GM12892 (cell line): ENCODE measurements around the gene DAB2.

Experiments used
- DNase-seq: peaks from one replicate; pipeline ENCODE4 v3.0.0; 2011; ENCODE audit not compliant: insufficient read length
- FAIRE-seq: peaks from 2 replicates; lab custom pipeline; 2011; peaks lifted over from hg19 to GRCh38; lab: Jason Lieb, UNC
- POLR2A ChIP-seq: IDR thresholded peaks from 2 replicates; pipeline ENCODE4 v1.6.1; 2011; ENCODE audit warnings: low read depth, low read length, control low read depth
- POLR2AphosphoS5 ChIP-seq: IDR thresholded peaks from 2 replicates; pipeline ENCODE4 v1.6.1; 2011; ENCODE audit warnings: low read depth, low read length, control low read depth
- TAF1 ChIP-seq: IDR thresholded peaks from 2 replicates; pipeline ENCODE4 v1.6.1; 2011; ENCODE audit warnings: low read depth, mild to moderate bottlenecking, control low read depth, low read length, borderline replicate concordance

Gene DAB2

GRCh38 chr5:39446231-39446630, 21.5 kb upstream of the DAB2 start:
- DNase-seq: no peak
- TF ChIP-seq POLR2AphosphoS5: no peak
- no peak for TF ChIP-seq TAF1
- no peak for TF ChIP-seq POLR2A
- FAIRE-seq: no peak

- DNase-seq (no peak), FAIRE-seq (no peak)
- no peak for TF ChIP-seq TAF1
- no peak for TF ChIP-seq POLR2A
- no peak for TF ChIP-seq POLR2AphosphoS5
Observed at GRCh38 chr5:39443911-39444310, 19.1 kb upstream of the DAB2 start.

- TF ChIP-seq POLR2A (no peak), POLR2AphosphoS5 (no peak), TAF1 (no peak)
- DNase-seq: no peak
- FAIRE-seq: no peak
Observed at GRCh38 chr5:39442991-39443390, 18.2 kb upstream of the DAB2 start.

- DNase-seq: no peak
Observed at GRCh38 chr5:39441838-39442237, 17.1 kb upstream of the DAB2 start.

GRCh38 chr5:39440958-39441624, 16.3 kb upstream of the DAB2 start:
- TF ChIP-seq POLR2A: no peak
- TF ChIP-seq TAF1: no peak
- TF ChIP-seq POLR2AphosphoS5: no peak
- FAIRE-seq (no peak), DNase-seq (no peak)

More at GRCh38 chr5:39441838-39442237, 17.1 kb upstream of the DAB2 start:
- TF ChIP-seq TAF1 (no peak), POLR2A (no peak), POLR2AphosphoS5 (no peak)
- FAIRE-seq: no peak

- no peak for TF ChIP-seq POLR2AphosphoS5
- no peak for TF ChIP-seq POLR2A
- no peak for TF ChIP-seq TAF1
- FAIRE-seq (no peak), DNase-seq (no peak)
Observed at GRCh38 chr5:39440192-39440957, 15.6 kb upstream of the DAB2 start.

GRCh38 chr5:39439582-39440162, 14.9 kb upstream of the DAB2 start:
- TF ChIP-seq POLR2A (no peak), TAF1 (no peak), POLR2AphosphoS5 (no peak)
- FAIRE-seq: no peak
- DNase-seq: no peak

- TF ChIP-seq POLR2A (no peak), POLR2AphosphoS5 (no peak), TAF1 (no peak)
- FAIRE-seq (no peak), DNase-seq (no peak)
Observed at GRCh38 chr5:39437467-39437866, 12.7 kb upstream of the DAB2 start.

- TF ChIP-seq POLR2A: no peak
- no peak for TF ChIP-seq POLR2AphosphoS5
- TF ChIP-seq TAF1: no peak
- no peak for DNase-seq
- FAIRE-seq: no peak
Observed at GRCh38 chr5:39433848-39434247, 9.1 kb upstream of the DAB2 start.

- DNase-seq (no peak), FAIRE-seq (no peak)
- TF ChIP-seq POLR2A (no peak), TAF1 (no peak), POLR2AphosphoS5 (no peak)
Observed at GRCh38 chr5:39432696-39433530, 8.1 kb upstream of the DAB2 start.

- TF ChIP-seq POLR2AphosphoS5 (no peak), TAF1 (no peak), POLR2A (no peak)
- FAIRE-seq (no peak), DNase-seq (no peak)
Observed at GRCh38 chr5:39430461-39430860, 5.7 kb upstream of the DAB2 start.
